ENCODE measurements around the gene RNASEL. TPM values are rescaled to one million over a fixed set of nuclear protein-coding genes. Genes with fewer than 3 reads are reported as not detected.
A peak's percentile ranks its signal among the peaks of the same experiment; 100 is the strongest.

Gene RNASEL
- total RNA-seq, 6 donors from 2014 or later, result 8.5 to 16.8 (median 12.0) TPM

- Histone ChIP-seq H3K9me3 (no peaks in the 10 kb centered on the region), H3K4me3 (peak overlapping the region in 1 of 4 donors; percentile 56), H3K27ac (peak overlapping the region in 1 of 4 donors; percentile 52), H3K27me3 (no peaks in the 10 kb centered on the region), H3K4me1 (peaks cover 34 to 69% (median 45%) of the 10 kb centered on the region in 4 donors), H3K36me3 (peaks cover 8 to 29% (median 12%) of the 10 kb centered on the region in 4 donors)
- ATAC-seq (ENCODE audit: low FRiP score in 2 of 2) (no peak), DNase-seq (no peak)
- TF ChIP-seq POLR2A (IDR thresholded peaks at IDR 0.05) (no peak), POLR2AphosphoS5 (IDR thresholded peaks at IDR 0.05) (no peak), CTCF (IDR thresholded peaks at IDR 0.05) (no peak), EP300 (IDR thresholded peaks at IDR 0.05) (no peak)
- WGBS, 2 donors, result 63 to 73% methylated on average over 5 of the region's 5 CpGs
These were observed 11.8 kb upstream of the RNASEL start for GRCh38 chr1:182600745-182601415.

- Histone ChIP-seq H3K27ac (peak overlapping the region in 1 of 4 donors; percentile 52), H3K9me3 (no peaks in the 10 kb centered on the region), H3K27me3 (no peaks in the 10 kb centered on the region), H3K4me3 (peak overlapping the region in 1 of 4 donors; percentile 4), H3K4me1 (peaks cover 34 to 69% (median 43%) of the 10 kb centered on the region in 4 donors), H3K36me3 (peaks cover 8 to 29% (median 12%) of the 10 kb centered on the region in 4 donors)
- 88 to 89% methylated on average over 15 to 17 of the region's 17 CpGs for WGBS, 2 donors
- no peak for ATAC-seq (ENCODE audit: low FRiP score in 2 of 2)
- TF ChIP-seq CTCF (IDR thresholded peaks at IDR 0.05), result no peak
- no peak for TF ChIP-seq EP300 (IDR thresholded peaks at IDR 0.05)
- no peak for TF ChIP-seq POLR2AphosphoS5 (IDR thresholded peaks at IDR 0.05)
- no peak for TF ChIP-seq POLR2A (IDR thresholded peaks at IDR 0.05)
- DNase-seq, result no peak
These were observed 11.1 kb upstream of the RNASEL start for GRCh38 chr1:182600036-182600713.

- Histone ChIP-seq H3K27me3 (no peaks in the 10 kb centered on the region), H3K4me1 (peaks cover 28 to 61% (median 37%) of the 10 kb centered on the region in 4 donors), H3K27ac (peak overlapping the region in 2 of 4 donors; percentile 6 to 52), H3K9me3 (no peaks in the 10 kb centered on the region), H3K4me3 (no peak overlapping the region), H3K36me3 (peaks cover 8 to 29% (median 12%) of the 10 kb centered on the region in 4 donors)
- TF ChIP-seq POLR2A (IDR thresholded peaks at IDR 0.05), result no peak
- peak in 2 of 6 experiments; percentile 11 to 22 for TF ChIP-seq CTCF (IDR thresholded peaks at IDR 0.05)
- no peak for TF ChIP-seq EP300 (IDR thresholded peaks at IDR 0.05)
- TF ChIP-seq POLR2AphosphoS5 (IDR thresholded peaks at IDR 0.05), result no peak
- peak in 1 of 2 donors; percentile 55 for DNase-seq
- 73 to 89% methylated on average over 4 to 6 of the region's 6 CpGs for WGBS, 2 donors
- no peak for ATAC-seq (ENCODE audit: low FRiP score in 2 of 2)
These were observed 10.3 kb upstream of the RNASEL start for GRCh38 chr1:182599339-182599738.

- 54 to 69% methylated on average over 4 to 5 of the region's 5 CpGs for WGBS, 2 donors
- peaks cover 8 to 29% (median 12%) of the 10 kb centered on the region in 4 donors for H3K36me3 ChIP-seq
- H3K27me3 ChIP-seq, result no peaks in the 10 kb centered on the region
- H3K4me1 ChIP-seq, result peaks cover 23 to 51% (median 30%) of the 10 kb centered on the region in 4 donors
- DNase-seq, result no peak
- no peaks in the 10 kb centered on the region for H3K9me3 ChIP-seq
- no peak for ATAC-seq (ENCODE audit: low FRiP score in 2 of 2)
- H3K27ac ChIP-seq, result peak overlapping the region in 3 of 4 donors; percentile 4 to 49 (median 40)
- H3K4me3 ChIP-seq, result no peak overlapping the region
- TF ChIP-seq POLR2A (IDR thresholded peaks at IDR 0.05) (no peak), POLR2AphosphoS5 (IDR thresholded peaks at IDR 0.05) (no peak), CTCF (IDR thresholded peaks at IDR 0.05) (no peak), EP300 (IDR thresholded peaks at IDR 0.05) (no peak)
These were observed 9.2 kb upstream of the RNASEL start for GRCh38 chr1:182598296-182598695.

Measured in upper lobe of left lung (tissue), 6 donors.